ENCODE data around the gene THAP3.

The THAP3 gene

GRCh38 chr1:6603915-6604558, 20.6 kb upstream of the THAP3 start:
- ChIA-PET CTCF (interaction anchor here (1.0 to 1.9 kb wide), 4 partner anchors 14 to 50 kb away, joined by 4 to 6 read pairs (median 4); partner anchors contain the start of gene NOL9), POLR2A (interaction anchor here (0.9 kb wide), 1 partner anchor 24 kb away, joined by 3 read pairs; the partner anchor contains the start of gene ZBTB48)
- TF ChIP-seq CTCF (IDR thresholded peaks at IDR 0.05; ENCODE audit: control extremely low read depth, extremely low read depth, low read depth, missing control alignments) = no peak
- DNase-seq (ENCODE audit: extremely low spot score) = no peak

- peak; percentile 76 for DNase-seq (ENCODE audit: extremely low spot score)
- CTCF ChIA-PET = interaction anchor here (0.9 to 1.8 kb wide), 3 partner anchors 11 to 59 kb away, joined by 3 to 4 read pairs (median 4); partner anchors contain the start of gene NOL9
- POLR2A ChIA-PET = no interaction called here
- no peak for TF ChIP-seq CTCF (IDR thresholded peaks at IDR 0.05; ENCODE audit: control extremely low read depth, extremely low read depth, low read depth, missing control alignments)
Measured at GRCh38 chr1:6612641-6613360, 11.9 kb upstream of the THAP3 start.

GRCh38 chr1:6613361-6614018, 11.2 kb upstream of the THAP3 start, which contains the start of gene PHF13:
PHF13 (plus strand) TSS chr1:6613731; CDS start chr1:6614067, 336 bp downstream.
- no peak for TF ChIP-seq CTCF (IDR thresholded peaks at IDR 0.05; ENCODE audit: control extremely low read depth, extremely low read depth, low read depth, missing control alignments)
- CTCF ChIA-PET = no interaction called here
- POLR2A ChIA-PET = no interaction called here
- peak; percentile 98 for DNase-seq (ENCODE audit: extremely low spot score)

GRCh38 chr1:6614019-6614928, 10.4 kb upstream of the THAP3 start:
- peak; percentile 84 for DNase-seq (ENCODE audit: extremely low spot score)
- ChIA-PET CTCF (no interaction called here), POLR2A (no interaction called here)
- no peak for TF ChIP-seq CTCF (IDR thresholded peaks at IDR 0.05; ENCODE audit: control extremely low read depth, extremely low read depth, low read depth, missing control alignments)

- no peak for TF ChIP-seq CTCF (IDR thresholded peaks at IDR 0.05; ENCODE audit: control extremely low read depth, extremely low read depth, low read depth, missing control alignments)
- POLR2A ChIA-PET = no interaction called here
- CTCF ChIA-PET = interaction anchor here (0.7 to 1.3 kb wide), 4 partner anchors 9 to 61 kb away, joined by 3 to 4 read pairs (median 3); partner anchors contain the start of genes NOL9 and THAP3
- no peak for DNase-seq (ENCODE audit: extremely low spot score)
Measured at GRCh38 chr1:6614929-6615785, 9.5 kb upstream of the THAP3 start.
